GM11168 (cell line): ENCODE data around the gene CDK14.
"Not testable (repeated sequence)": the region's sequence is repeated elsewhere in the genome, so short reads cannot be mapped to it uniquely, and the experiment has no call there.

ENCODE experiments used
- in situ Hi-C: fragments of 300-500 bp; cut with MboI; formaldehyde crosslinking; loops from one replicate; pipeline ENCODE4 v1.12.0; 2022; ENCODE audit warnings: low sequenced_read_pairs; ENCODE audit not compliant: unreplicated experiment

Gene CDK14

GRCh38 chr7:91164506-91164905 is 568.4 kb downstream of the CDK14 start:
- in situ Hi-C loops: no loop called here

- in situ Hi-C loops: no loop called here
These were observed 569.1 kb downstream of the CDK14 start for GRCh38 chr7:91165006-91165845.

GRCh38 chr7:91165846-91166230 is 569.7 kb downstream of the CDK14 start:
- in situ Hi-C loops: no loop called here

GRCh38 chr7:91168871-91169829 is 573.0 kb downstream of the CDK14 start:
- in situ Hi-C loops: no loop called here

- in situ Hi-C loops: no loop called here
These were observed 573.7 kb downstream of the CDK14 start for GRCh38 chr7:91169830-91170191.

- in situ Hi-C loops: not testable (repeated sequence)
These were observed 577.1 kb downstream of the CDK14 start for GRCh38 chr7:91173265-91173664.

- in situ Hi-C loops: no loop called here
These were observed 584.6 kb downstream of the CDK14 start for GRCh38 chr7:91180746-91181145.

- in situ Hi-C loops: no loop called here
These were observed 585.8 kb downstream of the CDK14 start for GRCh38 chr7:91181949-91182348.

- in situ Hi-C loops: no loop called here
These were observed 587.0 kb downstream of the CDK14 start for GRCh38 chr7:91182819-91183764.

- in situ Hi-C loops: no loop called here
These were observed 589.6 kb downstream of the CDK14 start for GRCh38 chr7:91185771-91186170.

- in situ Hi-C loops: no loop called here
These were observed 590.9 kb downstream of the CDK14 start for GRCh38 chr7:91187061-91187460.

- in situ Hi-C loops: no loop called here
These were observed 595.6 kb downstream of the CDK14 start for GRCh38 chr7:91191771-91192170.

- in situ Hi-C loops: no loop called here
These were observed 597.0 kb downstream of the CDK14 start for GRCh38 chr7:91193141-91193540.

GRCh38 chr7:91194841-91195240 is 598.7 kb downstream of the CDK14 start:
- in situ Hi-C loops: no loop called here

GRCh38 chr7:91196058-91196457 is 599.9 kb downstream of the CDK14 start:
- in situ Hi-C loops: no loop called here

- in situ Hi-C loops: no loop called here
These were observed 602.2 kb downstream of the CDK14 start for GRCh38 chr7:91198371-91198770.

- in situ Hi-C loops: no loop called here
These were observed 603.5 kb downstream of the CDK14 start for GRCh38 chr7:91199601-91200000.

- in situ Hi-C loops: no loop called here
These were observed 605.5 kb downstream of the CDK14 start for GRCh38 chr7:91201442-91202113.

- in situ Hi-C loops: no loop called here
These were observed 610.3 kb downstream of the CDK14 start for GRCh38 chr7:91206361-91206960.
